ENCODE results near the gene TUBB2B.
A peak's percentile ranks its signal among the peaks of the same experiment; 100 is the strongest.
"Not testable (repeated sequence)": the region's sequence is repeated elsewhere in the genome, so short reads cannot be mapped to it uniquely, and the experiment has no call there.

The TUBB2B gene

DNA sequence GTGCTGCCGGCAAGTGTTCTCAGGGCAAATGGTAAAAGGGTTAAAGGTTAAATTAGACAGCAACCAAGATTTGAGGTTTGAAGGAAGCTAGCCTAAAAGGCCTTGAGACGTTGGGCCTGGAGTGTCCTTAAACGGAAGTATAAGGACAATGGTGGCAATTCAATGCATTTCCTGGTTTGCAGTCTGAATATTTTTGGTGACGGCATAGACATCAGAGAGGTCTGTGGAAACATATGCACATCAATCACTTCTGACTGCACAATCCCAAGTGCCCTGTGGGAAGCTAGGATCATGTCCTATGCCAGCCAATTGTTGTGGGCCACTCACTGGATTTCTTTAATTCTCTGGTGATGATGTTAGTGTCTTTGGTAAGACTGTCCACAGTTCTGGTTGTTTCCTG, 44.4 kb downstream of the TUBB2B start:
- no peak for DNase-seq

DNA sequence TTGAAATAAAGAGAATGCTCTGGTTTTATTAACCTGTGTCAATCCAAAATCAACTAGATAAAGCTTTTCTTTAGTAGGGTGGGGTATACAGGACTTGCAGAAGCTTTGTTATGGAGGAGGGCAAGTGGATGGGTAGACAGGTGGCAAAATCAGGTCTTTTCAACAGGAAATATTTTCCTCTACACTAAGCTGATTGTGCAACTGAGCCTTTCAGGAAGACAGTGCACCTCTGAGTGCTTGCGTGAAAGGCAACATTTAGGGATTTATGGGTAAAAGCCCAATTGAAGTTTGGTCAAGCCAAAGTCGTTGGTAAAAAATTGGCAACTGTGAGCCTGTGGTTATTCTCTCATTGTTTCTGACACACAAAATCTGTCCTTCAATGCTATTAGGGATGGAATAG, 46.3 kb downstream of the TUBB2B start:
- DNase-seq = no peak

DNA sequence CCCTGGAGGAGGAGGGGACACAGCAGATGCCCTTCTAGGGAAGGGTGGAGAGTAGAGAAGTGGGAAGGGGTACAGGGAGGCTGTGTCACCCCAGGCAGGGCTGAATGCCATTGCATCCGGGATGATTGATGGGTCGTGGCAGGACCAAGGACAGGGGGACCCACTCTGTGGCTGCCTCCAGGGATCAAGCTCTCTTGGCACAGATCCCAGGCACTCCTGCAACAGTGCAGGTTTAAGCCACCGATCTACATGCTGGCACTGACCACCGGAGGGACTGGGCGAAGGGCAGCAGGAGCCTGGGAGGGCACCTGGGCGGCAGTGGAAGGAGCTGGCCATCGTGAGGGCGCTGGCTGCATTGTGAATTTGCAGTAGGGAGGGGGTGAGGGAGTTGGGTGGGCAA, 47.5 kb downstream of the TUBB2B start:
- DNase-seq = not testable (repeated sequence)

DNA sequence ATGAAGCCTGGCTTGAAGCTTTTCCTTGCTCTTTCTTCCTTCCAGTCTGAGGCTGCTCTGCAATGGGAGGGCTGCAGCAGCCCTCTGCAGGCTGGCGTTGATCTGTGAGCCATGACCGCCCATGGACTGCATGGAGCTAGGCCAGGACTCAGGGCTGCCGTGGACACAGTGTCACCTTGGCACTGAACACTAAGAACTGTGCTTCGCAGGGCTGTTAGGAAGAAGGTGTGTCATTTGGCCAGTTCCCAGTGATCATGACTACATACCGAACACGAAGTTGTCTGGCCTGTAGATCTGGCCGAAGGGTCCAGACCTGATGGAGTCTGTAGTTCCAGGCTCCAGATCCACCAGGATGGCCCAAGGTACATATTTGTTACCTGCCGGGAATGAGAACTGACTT, 48.8 kb downstream of the TUBB2B start:
- DNase-seq = not testable (repeated sequence)

DNA sequence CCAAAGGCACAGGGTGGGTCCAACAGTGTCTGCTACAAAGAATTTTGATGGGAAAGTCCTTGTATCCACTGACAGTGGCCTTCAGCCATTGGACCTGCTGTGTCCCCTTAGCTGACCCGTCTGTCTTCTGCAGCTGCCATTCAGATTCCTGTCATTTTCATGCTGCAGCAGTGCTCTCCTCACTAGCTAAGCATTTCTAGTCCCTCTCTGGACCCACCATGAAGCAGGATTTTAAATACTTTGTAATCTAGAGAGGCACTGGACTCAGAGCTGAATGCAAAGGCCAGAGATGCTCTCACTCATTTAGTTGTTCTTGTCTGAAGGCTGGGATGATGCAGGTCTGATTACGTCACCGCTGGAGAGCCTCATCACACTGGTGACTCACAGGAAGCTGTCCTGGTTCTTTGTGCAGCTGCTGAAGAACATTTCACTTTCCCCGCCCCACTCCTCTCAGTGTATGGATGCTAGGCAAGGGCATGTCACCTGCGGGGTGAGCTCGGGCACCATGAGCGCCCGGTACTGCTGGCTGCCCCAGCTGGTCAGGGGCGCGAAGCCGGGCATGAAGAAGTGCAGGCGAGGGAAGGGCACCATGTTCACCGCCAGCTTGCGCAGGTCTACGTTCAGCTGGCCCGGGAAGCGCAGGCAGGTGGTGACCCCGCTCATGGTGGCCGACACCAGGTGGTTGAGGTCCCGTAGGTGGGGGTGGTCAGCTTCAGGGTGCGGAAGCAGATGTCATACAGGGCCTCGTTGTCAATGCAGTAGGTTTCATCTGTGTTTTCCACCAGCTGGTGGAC, 50.7 kb downstream of the TUBB2B start:
- DNase-seq = peak; percentile 90

DNA sequence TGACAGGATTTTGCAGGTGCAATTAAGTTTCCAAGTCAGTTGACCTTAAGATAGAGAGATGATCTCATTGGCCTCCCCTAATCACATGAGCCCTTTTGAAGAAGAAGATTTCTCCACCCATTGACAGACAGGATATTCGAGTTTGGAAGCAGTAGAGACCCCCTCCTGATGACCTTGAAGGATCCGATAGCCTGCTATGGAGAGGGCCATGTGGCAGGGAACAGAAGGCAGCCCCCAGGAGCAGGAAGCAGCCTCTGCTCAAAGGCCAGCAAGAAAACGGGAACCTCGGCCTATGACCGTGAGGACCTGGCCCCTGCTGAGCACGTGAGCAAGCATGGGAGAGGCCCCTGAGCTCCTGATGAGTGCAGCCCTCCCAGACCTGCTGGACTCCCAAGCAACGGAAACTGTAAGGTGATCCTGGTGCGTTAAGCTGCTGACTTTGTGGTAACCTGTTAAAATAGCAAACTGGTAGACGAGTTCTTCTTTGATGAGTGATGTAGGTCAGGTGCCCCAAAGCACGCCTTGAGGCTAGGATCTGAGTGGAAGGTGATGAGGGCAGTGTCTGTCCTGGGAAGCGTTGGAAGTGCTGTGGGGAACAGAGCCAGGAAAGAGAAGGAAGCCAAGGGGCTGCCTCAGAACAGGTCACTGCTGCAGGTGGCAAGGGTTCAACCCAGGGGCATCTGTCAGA, 51.6 kb downstream of the TUBB2B start:
- DNase-seq = no peak

Data from HCEC 1CT (cell line).